Type B pancreatic cell (in vitro differentiated cells): ENCODE results near the gene MAP7. TPM values are rescaled to one million over a fixed set of nuclear protein-coding genes. Genes with fewer than 3 reads are reported as not detected.

ENCODE experiments used
- DNase-seq: peaks from one replicate; pipeline ENCODE4 v3.0.0; 2021; ENCODE audit warnings: mixed read lengths; ENCODE audit not compliant: unreplicated experiment; ENCODE audit errors: extremely low spot score
- H3K27ac Mint-ChIP-seq: 2 replicates; pipeline ENCODE4 v1.8.0; 2021; ENCODE audit warnings: mild to moderate bottlenecking, mixed read lengths
- H3K27me3 Mint-ChIP-seq: 2 replicates; pipeline ENCODE4 v1.8.0; 2021; ENCODE audit warnings: mixed read lengths
- H3K36me3 Mint-ChIP-seq: 2 replicates; pipeline ENCODE4 v1.8.0; 2021; ENCODE audit warnings: mixed read lengths
- H3K4me1 Mint-ChIP-seq: one replicate; pipeline ENCODE4 v1.8.0; 2021; ENCODE audit warnings: mixed read lengths; ENCODE audit not compliant: unreplicated experiment
- H3K4me3 Mint-ChIP-seq: 2 replicates; pipeline ENCODE4 v1.8.0; 2021; ENCODE audit warnings: mild to moderate bottlenecking, mixed read lengths
- H3K9me3 Mint-ChIP-seq: 2 replicates; pipeline ENCODE4 v1.8.0; 2021; ENCODE audit warnings: mixed read lengths
- total RNA-seq: library from RNA; stranded (reverse); gene quantifications from 2 replicates; pipeline ENCODE4 v1.2.1, GENCODE V29; 2021; ENCODE audit warnings: low replicate concordance
- TF ChIP-seq, protein P1 (sequence below): fragments of 200-600 bp; sonication (generic); conservative IDR thresholded peaks from 2 replicates; pipeline ENCODE4 v1.5.0; 2021; ENCODE audit warnings: antibody characterized with exemption, mild to moderate bottlenecking

The MAP7 gene
- total RNA-seq, 1 donor from 2014 or later: 17.8 TPM

DNA sequence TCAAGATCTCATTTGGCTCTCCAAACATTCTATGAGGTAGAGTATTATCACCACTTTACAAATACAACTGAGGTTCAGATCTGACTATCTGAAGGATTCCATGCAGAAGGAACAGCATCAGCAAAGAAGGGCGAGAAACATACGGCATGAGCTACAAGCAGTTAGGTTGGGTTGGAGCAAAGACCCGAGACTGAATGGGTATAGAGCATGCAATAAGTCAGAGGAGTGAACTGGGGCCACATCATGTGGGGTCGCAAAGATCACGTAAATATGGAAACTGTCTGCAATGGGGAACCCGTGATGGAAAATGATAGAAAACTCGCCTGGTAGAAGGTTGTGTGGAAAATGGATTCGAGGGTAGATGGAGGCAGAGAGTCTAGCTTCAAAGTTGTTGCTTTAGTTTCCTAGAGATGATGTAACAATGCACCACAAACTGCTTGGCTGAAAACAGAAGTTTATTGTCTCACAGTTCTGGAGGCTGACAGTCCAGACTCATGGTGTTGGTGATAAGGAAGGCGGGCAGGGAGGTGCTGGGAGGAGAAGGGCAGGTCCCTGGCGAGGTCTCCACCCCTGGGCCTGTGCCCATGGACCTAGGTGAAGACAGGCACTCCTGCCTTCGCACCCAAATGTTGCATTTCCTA is 216.3 kb downstream of the MAP7 start:
- Mint-ChIP-seq H3K27ac (no peak overlapping the region), H3K36me3 (no peaks in the 10 kb centered on the region), H3K4me3 (no peak overlapping the region), H3K4me1 (peaks cover 5% of the 10 kb centered on the region), H3K27me3 (no peaks in the 10 kb centered on the region), H3K9me3 (no peaks in the 10 kb centered on the region)
- TF ChIP-seq, protein P1, sequence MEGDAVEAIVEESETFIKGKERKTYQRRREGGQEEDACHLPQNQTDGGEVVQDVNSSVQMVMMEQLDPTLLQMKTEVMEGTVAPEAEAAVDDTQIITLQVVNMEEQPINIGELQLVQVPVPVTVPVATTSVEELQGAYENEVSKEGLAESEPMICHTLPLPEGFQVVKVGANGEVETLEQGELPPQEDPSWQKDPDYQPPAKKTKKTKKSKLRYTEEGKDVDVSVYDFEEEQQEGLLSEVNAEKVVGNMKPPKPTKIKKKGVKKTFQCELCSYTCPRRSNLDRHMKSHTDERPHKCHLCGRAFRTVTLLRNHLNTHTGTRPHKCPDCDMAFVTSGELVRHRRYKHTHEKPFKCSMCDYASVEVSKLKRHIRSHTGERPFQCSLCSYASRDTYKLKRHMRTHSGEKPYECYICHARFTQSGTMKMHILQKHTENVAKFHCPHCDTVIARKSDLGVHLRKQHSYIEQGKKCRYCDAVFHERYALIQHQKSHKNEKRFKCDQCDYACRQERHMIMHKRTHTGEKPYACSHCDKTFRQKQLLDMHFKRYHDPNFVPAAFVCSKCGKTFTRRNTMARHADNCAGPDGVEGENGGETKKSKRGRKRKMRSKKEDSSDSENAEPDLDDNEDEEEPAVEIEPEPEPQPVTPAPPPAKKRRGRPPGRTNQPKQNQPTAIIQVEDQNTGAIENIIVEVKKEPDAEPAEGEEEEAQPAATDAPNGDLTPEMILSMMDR: no peak
- DNase-seq: no peak

DNA sequence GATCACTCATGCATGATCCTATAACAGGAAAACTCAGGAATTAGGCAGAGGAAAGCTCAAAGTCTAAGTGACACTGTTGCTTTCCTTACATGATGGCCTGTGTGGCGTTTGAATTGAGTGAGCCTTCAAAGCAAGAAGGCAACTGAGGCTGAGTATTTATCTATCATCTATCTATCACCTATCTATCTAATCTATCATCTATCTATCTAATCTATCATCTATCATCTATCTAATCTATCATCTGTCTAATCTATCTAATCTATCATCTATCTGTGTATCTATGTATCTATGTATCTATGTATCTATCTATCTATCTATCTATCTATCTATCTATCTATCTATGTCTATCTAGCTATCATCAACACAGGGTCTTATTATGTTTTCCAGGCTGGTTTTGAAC is 218.8 kb downstream of the MAP7 start:
- no peaks in the 10 kb centered on the region for H3K9me3 Mint-ChIP-seq
- H3K4me3 Mint-ChIP-seq: no peak overlapping the region
- TF ChIP-seq, protein P1: no peak
- DNase-seq: no peak
- H3K27me3 Mint-ChIP-seq: no peaks in the 10 kb centered on the region
- H3K36me3 Mint-ChIP-seq: no peaks in the 10 kb centered on the region
- H3K27ac Mint-ChIP-seq: no peak overlapping the region
- H3K4me1 Mint-ChIP-seq: no peaks in the 10 kb centered on the region

DNA sequence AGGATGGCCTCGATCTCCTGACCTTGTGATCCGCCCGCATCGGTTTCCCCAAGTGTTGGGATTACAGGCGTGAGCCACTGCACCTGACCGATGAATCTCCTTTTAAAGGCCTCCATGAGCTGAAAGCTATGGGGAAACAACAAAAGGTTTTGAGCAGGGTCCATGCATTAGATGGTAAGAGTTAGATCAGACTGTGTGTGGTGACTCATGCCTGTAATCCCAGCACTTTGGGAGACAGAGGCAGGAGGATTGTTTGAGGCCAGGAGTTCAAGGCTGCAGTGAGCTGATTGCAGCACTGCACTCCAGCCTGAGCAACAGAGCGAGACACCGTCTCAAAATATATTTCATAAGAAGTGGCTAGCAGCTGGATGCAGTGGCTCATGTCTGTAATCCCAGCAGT is 219.6 kb downstream of the MAP7 start:
- H3K4me3 Mint-ChIP-seq: no peak overlapping the region
- no peaks in the 10 kb centered on the region for H3K9me3 Mint-ChIP-seq
- DNase-seq: no peak
- H3K4me1 Mint-ChIP-seq: no peaks in the 10 kb centered on the region
- H3K27me3 Mint-ChIP-seq: no peaks in the 10 kb centered on the region
- TF ChIP-seq, protein P1: no peak
- no peak overlapping the region for H3K27ac Mint-ChIP-seq
- no peaks in the 10 kb centered on the region for H3K36me3 Mint-ChIP-seq

DNA sequence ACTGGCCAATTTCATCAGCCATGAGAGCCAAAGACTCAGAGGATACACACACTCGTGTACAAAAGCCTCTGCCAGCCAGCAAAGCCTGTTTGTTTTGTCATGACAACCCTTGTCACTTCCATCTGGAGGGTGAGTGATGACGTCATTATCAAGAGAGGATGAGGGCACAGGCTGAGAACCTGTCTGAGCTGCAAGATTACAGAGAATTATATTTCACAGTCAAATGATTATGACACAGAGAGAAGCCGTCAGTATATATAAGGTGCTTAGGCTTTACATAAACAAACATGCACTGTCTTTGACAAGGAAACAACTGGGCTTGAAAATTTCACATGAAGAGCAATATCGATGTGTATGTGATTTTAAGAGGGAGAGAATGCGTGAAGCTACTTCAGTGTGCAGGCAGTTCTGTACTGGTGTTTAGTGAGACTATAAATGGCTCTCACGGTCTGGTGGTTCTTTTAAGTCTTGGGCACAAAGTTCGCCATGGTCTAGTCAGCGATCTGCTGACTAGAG is 224.1 kb downstream of the MAP7 start:
- Mint-ChIP-seq H3K36me3 (no peaks in the 10 kb centered on the region), H3K27me3 (no peaks in the 10 kb centered on the region), H3K27ac (no peak overlapping the region), H3K9me3 (no peaks in the 10 kb centered on the region), H3K4me1 (peaks cover 6% of the 10 kb centered on the region), H3K4me3 (no peak overlapping the region)
- TF ChIP-seq, protein P1: no peak
- DNase-seq: no peak

DNA sequence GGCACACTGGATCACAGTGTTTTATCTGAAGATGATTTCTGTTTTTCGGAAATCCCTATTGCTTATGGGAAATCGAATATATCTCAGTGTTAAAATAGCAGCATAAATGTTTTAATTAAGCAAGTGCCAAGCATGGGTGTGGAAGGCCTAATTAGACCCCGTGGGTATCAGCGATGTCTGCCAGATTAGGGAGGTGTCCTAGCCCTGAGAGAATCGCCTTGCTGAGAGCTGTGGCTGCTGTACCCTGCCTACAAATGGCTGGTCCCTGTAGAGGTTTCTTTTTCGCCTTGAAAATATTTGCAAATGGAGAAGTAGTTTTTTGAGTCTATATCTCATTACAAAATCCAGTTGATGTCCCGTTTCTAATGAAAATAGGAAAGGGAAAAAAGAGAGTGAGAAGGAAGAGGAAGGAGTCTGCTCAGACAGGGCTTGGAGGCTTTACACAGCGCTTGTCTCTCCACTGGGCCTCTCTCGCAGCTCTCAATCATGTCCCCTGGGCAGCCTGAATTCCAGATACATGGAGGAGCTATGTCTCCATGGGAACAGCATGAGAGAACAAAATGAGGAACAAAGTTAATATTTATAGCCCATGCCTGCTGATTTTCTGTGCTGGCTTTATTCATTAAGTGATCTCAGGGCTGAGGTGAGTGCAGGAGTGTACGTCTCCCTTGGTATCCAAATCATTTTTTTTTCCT is 225.4 kb downstream of the MAP7 start:
- Mint-ChIP-seq H3K4me3 (no peak overlapping the region), H3K27ac (no peak overlapping the region), H3K9me3 (no peaks in the 10 kb centered on the region), H3K4me1 (peaks cover 6% of the 10 kb centered on the region), H3K27me3 (no peaks in the 10 kb centered on the region), H3K36me3 (no peaks in the 10 kb centered on the region)
- TF ChIP-seq, protein P1: no peak
- no peak for DNase-seq
